GM19240 (cell line): ENCODE results near the gene SPOCD1.

Experiments used
- DNase-seq: peaks from one replicate; pipeline ENCODE4 v3.0.0; 2011; ENCODE audit warnings: low spot score; ENCODE audit not compliant: insufficient read length

SPOCD1 gene

GRCh38 chr1:31800674-31800967 lies 15.2 kb downstream of the SPOCD1 start:
- no peak for DNase-seq

GRCh38 chr1:31799895-31800673 lies 15.7 kb downstream of the SPOCD1 start:
- no peak for DNase-seq

- no peak for DNase-seq
These were observed 16.5 kb downstream of the SPOCD1 start for GRCh38 chr1:31799196-31799894.

- no peak for DNase-seq
These were observed 17.2 kb downstream of the SPOCD1 start for GRCh38 chr1:31798433-31799195.

- DNase-seq: no peak
These were observed 17.8 kb downstream of the SPOCD1 start for GRCh38 chr1:31798086-31798432.

GRCh38 chr1:31797216-31797615 lies 18.6 kb downstream of the SPOCD1 start:
- no peak for DNase-seq

- no peak for DNase-seq
These were observed 19.1 kb downstream of the SPOCD1 start for GRCh38 chr1:31796707-31797106.

- no peak for DNase-seq
These were observed 19.8 kb downstream of the SPOCD1 start for GRCh38 chr1:31795801-31796621.

GRCh38 chr1:31795096-31795675 lies 20.6 kb downstream of the SPOCD1 start:
- no peak for DNase-seq

GRCh38 chr1:31793586-31794285 lies 22.1 kb downstream of the SPOCD1 start:
- no peak for DNase-seq

- DNase-seq: no peak
These were observed 22.7 kb downstream of the SPOCD1 start for GRCh38 chr1:31793086-31793485.

GRCh38 chr1:31792541-31792940 lies 23.3 kb downstream of the SPOCD1 start:
- DNase-seq: no peak

- no peak for DNase-seq
These were observed 23.7 kb downstream of the SPOCD1 start for GRCh38 chr1:31792116-31792515.

- DNase-seq: no peak
These were observed 24.5 kb downstream of the SPOCD1 start for GRCh38 chr1:31791131-31791858.

GRCh38 chr1:31790641-31791091 lies 25.2 kb downstream of the SPOCD1 start:
- no peak for DNase-seq

- no peak for DNase-seq
These were observed 25.7 kb downstream of the SPOCD1 start for GRCh38 chr1:31790140-31790539.

- DNase-seq: peak; percentile 98
These were observed 26.4 kb downstream of the SPOCD1 start for GRCh38 chr1:31789259-31790065.

GRCh38 chr1:31788825-31789256 lies 27.0 kb downstream of the SPOCD1 start:
- no peak for DNase-seq
